BJ (cell line): ENCODE data around the gene TRAF2. TPM values are rescaled to one million over a fixed set of nuclear protein-coding genes. Genes with fewer than 3 reads are reported as not detected.

Experiments
- CTCF ChIA-PET: fragments of 350-600 bp; formaldehyde crosslinking; extraction: SDS; loops from one replicate; lab custom pipeline; 2021; ENCODE audit warnings: antibody characterized with exemption, inconsistent platforms; lab: Yijun Ruan, JAX
- POLR2A ChIA-PET: fragments of 300-600 bp; sonication (Branson Sonifier 250); formaldehyde crosslinking; extraction: SDS; loops from one replicate; lab custom pipeline; 2021; ENCODE audit warnings: antibody characterized with exemption; lab: Charles Lee
- DNase-seq: peaks from one replicate; pipeline ENCODE4 v3.0.0-alpha.2; 2011; ENCODE audit warnings: low read depth
- H3K27me3 ChIP-seq: 2 replicates; pipeline ENCODE4 v1.6.0; 2011; ENCODE audit warnings: low read length; ENCODE audit not compliant: control insufficient read depth, insufficient read depth
- H3K36me3 ChIP-seq: 2 replicates; pipeline ENCODE4 v1.5.1; 2011; ENCODE audit warnings: low read length; ENCODE audit not compliant: control insufficient read depth, insufficient read depth
- H3K4me3 ChIP-seq: 2 replicates; pipeline ENCODE4 v1.5.1; 2011; ENCODE audit warnings: low read depth, mild to moderate bottlenecking, control low read depth, low read length
- polyA plus RNA-seq: library from polyadenylated mRNA; depleted of rRNA; stranded (reverse); fragments of >200 nt; gene quantifications from 2 replicates; pipeline ENCODE4 v1.2.3, GENCODE V29; 2011
- TF ChIP-seq, protein P1 (sequence below): IDR thresholded peaks from 2 replicates; pipeline ENCODE4 v1.5.1; 2011; ENCODE audit warnings: low read depth, mild to moderate bottlenecking, control low read depth, inconsistent platforms, low read length, moderate library complexity; ENCODE audit not compliant: insufficient read depth

Gene TRAF2
- polyA plus RNA-seq, 1 experiment = 13.6 TPM

DNA sequence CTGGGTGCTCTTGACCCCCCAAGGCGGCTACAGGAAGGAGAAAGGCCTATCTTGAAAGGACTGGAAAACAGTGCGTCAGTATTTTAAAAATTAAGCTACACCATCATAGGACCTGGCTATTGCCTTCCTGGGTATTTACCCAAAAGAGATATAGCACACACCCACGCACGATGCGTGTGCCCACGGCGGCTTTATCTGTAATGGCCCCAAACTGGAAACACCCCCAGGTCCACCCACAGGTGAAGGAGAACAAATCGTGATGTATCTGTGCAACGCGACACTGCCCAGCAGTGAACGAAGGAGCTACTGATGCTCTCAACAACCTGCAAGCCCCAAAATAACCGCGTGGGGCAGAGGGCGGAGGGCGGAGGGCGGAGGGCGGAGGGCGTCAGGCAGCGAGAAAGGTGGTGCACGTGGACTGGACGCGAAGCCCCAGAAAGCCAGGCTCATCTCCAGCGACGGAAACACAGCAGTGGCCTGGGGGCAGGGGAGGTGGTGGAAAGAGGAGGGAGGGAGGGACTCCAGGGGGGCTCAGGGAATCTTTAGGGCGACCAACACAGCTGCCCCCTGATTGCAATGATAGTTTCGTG, 78.6 kb downstream of the TRAF2 start:
- Histone ChIP-seq H3K4me3 (no peak overlapping the region), H3K36me3 (no peaks in the 10 kb centered on the region), H3K27me3 (no peaks in the 10 kb centered on the region; the same call in 1 of the 2 replicates)
- no peak for DNase-seq
- TF ChIP-seq, protein P1, sequence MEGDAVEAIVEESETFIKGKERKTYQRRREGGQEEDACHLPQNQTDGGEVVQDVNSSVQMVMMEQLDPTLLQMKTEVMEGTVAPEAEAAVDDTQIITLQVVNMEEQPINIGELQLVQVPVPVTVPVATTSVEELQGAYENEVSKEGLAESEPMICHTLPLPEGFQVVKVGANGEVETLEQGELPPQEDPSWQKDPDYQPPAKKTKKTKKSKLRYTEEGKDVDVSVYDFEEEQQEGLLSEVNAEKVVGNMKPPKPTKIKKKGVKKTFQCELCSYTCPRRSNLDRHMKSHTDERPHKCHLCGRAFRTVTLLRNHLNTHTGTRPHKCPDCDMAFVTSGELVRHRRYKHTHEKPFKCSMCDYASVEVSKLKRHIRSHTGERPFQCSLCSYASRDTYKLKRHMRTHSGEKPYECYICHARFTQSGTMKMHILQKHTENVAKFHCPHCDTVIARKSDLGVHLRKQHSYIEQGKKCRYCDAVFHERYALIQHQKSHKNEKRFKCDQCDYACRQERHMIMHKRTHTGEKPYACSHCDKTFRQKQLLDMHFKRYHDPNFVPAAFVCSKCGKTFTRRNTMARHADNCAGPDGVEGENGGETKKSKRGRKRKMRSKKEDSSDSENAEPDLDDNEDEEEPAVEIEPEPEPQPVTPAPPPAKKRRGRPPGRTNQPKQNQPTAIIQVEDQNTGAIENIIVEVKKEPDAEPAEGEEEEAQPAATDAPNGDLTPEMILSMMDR = no peak
- ChIA-PET CTCF (interaction anchor here (0.7 to 1.3 kb wide), 3 partner anchors 17 to 64 kb away, joined by 3 to 5 read pairs (median 4); no protein-coding TSS in a partner anchor), POLR2A (no interaction called here)

DNA sequence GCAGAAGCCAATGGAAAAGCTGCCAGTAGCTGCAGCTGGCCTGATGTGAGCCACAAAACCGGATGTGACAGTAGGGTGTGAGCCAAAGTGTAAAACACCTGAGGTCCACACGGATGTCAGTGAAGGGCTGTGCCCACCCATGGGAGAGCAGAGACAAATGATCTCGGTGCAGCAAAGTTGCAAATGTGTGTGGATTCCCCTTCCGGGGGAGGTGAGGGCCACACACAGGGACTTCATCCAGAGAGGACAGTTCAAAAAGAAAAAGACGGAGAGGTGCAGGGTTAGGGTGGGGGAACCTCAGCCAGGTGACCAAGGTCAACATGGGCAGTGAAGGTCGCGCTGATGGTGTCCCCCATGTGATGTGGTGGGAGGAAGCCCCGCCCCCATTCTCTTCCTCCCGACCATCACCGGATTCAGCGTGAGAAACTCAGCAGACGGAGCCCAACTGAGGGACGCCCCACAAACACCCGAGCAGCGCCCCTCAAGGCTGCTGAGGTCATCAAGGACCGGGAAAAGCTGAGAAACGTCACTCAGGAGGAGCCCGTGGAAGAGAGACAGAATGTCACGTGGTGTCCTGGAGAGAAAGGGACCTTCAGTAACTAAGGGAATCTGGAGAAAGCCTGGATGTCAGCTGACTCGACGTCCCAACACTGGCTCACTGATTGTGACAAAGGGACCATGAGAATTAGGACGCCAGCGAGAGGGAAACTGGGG, 79.6 kb downstream of the TRAF2 start:
- Histone ChIP-seq H3K27me3 (no peaks in the 10 kb centered on the region; the same call in 1 of the 2 replicates), H3K4me3 (no peak overlapping the region), H3K36me3 (no peaks in the 10 kb centered on the region)
- TF ChIP-seq, protein P1 = no peak
- POLR2A ChIA-PET = interaction anchor here (0.6 kb wide), 1 partner anchor 118 kb away, joined by 4 read pairs; no protein-coding TSS in a partner anchor
- DNase-seq = no peak
- CTCF ChIA-PET = interaction anchor here (0.7 to 1.2 kb wide), 3 partner anchors 38 to 64 kb away, joined by 3 to 5 read pairs (median 3); no protein-coding TSS in a partner anchor

DNA sequence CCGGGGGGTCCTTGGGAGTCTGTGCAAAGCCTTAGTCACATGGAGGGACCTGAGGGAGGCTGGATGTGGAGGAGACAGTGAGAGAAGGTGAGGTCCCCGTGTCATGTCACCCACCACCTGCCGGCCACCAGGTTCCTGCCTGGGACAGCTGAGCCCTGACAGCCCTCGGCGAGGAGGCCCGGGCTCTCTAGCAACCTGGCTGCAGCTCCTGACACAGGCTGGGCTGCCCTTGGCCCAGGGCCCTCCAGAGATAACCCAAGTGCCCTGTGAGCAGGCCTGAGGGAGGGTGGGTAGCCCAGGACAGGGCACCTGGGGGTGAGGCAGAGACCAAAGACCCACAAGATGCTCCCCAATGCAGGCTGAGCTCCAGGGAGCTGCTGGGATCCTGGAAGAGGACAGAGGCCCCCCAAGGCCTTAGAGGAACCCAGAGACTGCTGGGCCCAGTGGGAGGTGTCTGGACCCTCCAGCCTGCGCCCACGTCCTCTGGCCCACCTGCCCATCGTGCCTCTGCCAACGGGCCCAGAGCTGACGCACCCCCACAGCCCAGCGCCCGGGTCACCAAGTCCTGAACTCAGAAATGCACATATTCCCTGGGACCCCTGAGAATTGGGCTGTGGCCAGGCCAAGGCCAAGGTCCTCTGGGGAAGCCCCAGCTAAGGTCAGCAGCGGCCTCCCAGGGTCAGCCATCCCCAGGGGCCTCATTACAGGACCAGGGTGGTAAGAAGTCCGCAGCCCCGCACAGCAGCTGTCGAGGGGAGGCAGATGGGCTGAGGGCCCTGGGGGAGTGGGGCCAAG, 82.2 kb downstream of the TRAF2 start:
- Histone ChIP-seq H3K36me3 (no peaks in the 10 kb centered on the region), H3K27me3 (no peaks in the 10 kb centered on the region; the same call in 1 of the 2 replicates), H3K4me3 (no peak overlapping the region)
- no peak for DNase-seq
- CTCF ChIA-PET = interaction anchor here (0.7 to 1.8 kb wide), 3 partner anchors 21 to 67 kb away, joined by 3 to 6 read pairs (median 3); partner anchors contain the start of gene ABCA2
- POLR2A ChIA-PET = no interaction called here
- TF ChIP-seq, protein P1 = no peak

DNA sequence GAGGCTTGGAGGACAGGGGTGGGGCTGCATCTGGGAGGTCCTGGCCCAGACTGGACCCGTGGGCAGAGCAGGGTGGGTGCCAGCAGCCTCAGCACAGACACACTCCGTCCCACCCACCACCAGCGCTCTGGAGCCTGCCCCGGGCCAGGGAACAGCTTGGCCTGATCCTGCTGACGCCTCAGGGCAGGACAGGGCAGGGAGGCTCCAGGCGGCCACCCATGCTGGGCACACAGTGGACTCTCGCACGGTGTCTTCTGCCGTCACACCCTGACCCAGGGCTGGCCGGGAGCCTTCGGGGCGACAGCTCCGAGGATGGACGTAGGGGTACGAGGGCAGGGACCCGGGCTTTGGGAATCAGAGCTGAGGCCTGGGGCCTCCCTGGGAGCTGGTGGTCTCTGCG, 82.8 kb downstream of the TRAF2 start:
- TF ChIP-seq, protein P1 = no peak
- no peak for DNase-seq
- CTCF ChIA-PET = interaction anchor here (0.7 to 1.8 kb wide), 3 partner anchors 21 to 66 kb away, joined by 3 to 6 read pairs (median 3); partner anchors contain the start of gene ABCA2

More for the DNA sequence above, 82.8 kb downstream of the TRAF2 start:
- H3K27me3 ChIP-seq = no peaks in the 10 kb centered on the region; the same call in 1 of the 2 replicates
- POLR2A ChIA-PET = no interaction called here
- no peaks in the 10 kb centered on the region for H3K36me3 ChIP-seq
- H3K4me3 ChIP-seq = no peak overlapping the region
